NCI-H2227 (cell line): Measurements from ENCODE around the gene SLC1A6.
"Not testable (repeated sequence)": the region's sequence is repeated elsewhere in the genome, so short reads cannot be mapped to it uniquely, and the experiment has no call there.

ENCODE experiments used
- DNase-seq: peaks from one replicate; lab custom pipeline; 2025; ENCODE audit not compliant: unreplicated experiment; lab: John Stamatoyannopoulos, UW

SLC1A6 gene

DNA sequence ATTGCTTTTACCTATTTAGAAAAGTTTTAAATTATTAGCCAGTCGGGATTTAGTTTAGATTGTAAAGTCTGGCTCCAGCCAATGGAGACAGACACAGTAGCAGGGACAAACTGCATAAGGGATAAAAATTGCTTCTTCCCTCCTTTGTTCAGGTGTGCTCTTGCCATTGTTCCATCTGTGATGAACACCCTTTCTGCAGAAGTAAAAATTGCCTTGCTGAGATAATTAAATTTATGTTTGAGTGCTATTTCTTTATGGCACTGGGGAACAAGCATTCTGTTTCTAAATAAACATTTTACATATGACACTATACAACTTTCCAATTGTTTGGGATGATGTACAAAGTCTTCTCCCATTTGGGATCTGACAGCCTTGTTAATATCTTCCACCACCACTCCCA, 20.4 kb downstream of the SLC1A6 start:
- no peak for DNase-seq

DNA sequence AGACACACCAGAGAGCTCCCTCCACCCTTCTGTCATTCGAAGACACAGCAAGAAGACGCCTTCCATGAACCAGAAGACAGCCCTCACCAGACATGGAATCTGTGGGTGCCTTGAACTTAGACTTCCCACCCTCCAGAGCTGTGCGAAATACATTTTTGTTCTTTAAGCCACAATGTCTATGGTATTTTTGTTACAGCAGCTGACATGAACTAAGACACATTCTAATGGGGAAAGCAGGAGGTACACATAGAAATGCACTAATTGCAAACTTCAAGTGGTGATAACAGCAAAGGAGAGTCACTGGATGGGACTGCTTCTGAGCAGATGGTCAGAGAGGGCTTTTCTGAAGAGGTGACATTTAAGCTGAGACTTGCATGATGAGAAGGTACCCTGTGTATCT, 22.2 kb downstream of the SLC1A6 start:
- DNase-seq = no peak

DNA sequence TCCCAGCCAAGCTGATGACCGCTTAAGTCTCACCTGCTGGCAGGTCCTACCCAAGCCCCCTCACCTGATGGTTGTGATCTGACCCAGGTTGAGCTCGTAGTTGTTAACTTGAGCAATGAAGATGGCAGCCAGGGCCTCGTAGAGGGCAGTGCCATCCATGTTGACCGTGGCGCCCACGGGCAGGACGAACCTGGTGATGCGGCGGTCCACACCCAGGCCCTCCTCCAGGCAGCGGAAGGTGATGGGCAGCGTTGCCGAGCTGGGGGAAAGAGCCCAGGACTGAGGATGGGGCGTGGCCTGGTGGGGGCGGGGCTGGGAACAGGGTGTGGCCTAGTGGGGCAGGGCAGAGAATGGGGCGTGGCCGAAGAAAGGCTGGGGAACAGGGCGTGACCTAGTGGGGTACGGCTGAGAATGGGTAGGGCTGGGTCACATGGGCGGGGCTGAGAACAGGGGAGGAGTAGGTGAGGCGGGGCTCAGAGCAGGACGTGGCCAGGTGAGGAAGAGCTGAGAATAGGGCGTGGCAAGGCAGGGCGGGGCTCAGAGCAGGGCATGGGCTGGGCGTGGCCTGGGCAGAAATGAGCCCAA, 25.5 kb downstream of the SLC1A6 start:
- DNase-seq = no peak

DNA sequence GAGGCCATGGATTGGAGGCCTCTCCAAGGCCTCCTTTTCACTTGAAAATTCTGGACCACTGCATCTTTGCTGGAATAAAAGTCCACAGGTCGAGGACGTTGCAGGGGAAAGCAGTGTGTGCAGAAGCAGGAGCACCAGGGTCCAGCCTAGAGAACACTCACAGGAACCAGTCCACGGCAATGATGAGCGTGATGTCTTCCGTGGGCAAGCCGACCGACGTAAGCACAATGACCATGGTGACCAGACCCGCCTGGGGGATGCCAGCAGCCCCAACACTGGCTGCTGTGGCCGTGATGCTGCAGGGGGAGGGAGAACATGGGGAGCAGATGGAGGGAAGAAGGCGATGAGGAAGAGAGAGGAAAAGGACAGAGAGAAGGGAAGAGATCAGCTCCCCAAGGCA, 26.9 kb downstream of the SLC1A6 start:
- DNase-seq = no peak

DNA sequence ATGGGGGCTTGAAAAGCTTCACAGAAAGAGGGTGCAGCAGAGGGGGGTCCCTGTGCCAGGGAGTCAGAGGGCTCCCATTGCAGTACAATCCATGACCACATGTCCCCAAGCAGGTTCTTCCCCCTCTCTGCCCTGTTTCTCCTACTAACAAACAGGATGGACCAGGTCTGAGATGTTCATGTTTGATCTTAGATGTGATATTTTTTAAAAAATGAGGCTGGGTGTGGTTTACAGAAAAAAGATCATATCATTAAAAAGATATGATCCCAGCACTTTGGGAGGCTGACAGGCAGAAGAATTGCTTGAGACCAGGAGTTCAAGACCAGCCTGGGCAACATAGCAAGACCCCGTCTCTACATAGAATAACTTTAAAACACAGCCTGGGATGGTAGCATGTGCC, 29.2 kb downstream of the SLC1A6 start:
- DNase-seq = no peak

DNA sequence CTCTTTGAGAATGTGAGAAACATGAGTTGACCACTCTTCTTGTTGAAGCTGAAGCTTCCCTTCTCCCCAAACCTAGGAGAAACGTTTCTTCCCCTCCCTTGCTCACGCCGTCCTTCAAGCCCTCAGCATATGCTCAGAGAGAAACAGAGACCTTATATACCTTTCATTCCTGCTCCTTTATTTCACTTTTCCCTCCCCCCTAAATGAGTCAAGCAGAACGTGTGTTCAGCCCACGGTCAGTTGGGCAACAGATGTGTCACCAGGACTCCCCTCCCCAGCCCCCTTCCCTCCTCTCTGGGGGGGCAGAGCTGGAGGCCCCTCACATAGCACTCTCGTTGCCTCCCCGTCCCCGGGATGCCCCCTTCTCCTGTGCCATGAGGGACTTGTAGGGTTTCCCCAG, 29.8 kb downstream of the SLC1A6 start:
- no peak for DNase-seq

DNA sequence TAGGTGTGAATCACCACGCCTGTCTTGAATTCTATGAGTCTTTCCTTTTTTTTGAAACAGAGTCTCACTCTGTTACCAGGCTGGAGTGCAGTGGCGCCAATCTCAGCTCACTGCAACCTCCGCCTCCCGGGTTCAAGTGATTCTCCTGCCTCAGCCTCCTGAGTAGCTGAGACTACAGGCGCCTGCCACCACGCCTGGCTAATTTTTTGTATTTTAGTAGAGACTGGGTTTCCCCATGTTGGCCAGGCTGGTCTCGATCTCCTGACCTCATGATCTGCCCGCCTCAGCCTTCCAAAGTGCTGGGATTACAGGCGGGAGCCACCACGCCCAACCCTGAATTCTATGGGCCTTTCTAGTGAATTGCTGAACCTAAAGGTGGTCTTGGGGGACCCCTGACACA, 30.3 kb downstream of the SLC1A6 start:
- not testable (repeated sequence) for DNase-seq

- no peak for DNase-seq
These were observed 35.2 kb downstream of the SLC1A6 start for GRCh38 chr19:14944456-14944855.

DNA sequence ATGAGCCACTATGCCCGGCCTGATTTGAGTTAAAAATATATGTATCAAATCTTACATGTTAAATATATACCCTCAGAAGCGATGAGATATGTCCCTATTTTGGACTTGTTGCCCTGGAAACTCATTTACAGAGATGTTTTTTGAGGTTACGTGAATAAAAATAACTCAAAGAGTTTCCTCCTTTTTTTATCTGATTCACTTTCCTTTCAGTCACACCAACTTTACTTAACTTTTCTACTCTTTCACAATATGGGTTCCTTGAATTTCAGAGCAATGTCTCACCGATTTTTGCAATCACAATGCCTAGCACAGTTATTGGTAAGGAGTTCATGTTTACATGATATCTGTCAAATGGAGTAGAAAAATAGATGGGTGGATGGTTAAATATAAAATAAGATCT, 36.1 kb downstream of the SLC1A6 start:
- no peak for DNase-seq

DNA sequence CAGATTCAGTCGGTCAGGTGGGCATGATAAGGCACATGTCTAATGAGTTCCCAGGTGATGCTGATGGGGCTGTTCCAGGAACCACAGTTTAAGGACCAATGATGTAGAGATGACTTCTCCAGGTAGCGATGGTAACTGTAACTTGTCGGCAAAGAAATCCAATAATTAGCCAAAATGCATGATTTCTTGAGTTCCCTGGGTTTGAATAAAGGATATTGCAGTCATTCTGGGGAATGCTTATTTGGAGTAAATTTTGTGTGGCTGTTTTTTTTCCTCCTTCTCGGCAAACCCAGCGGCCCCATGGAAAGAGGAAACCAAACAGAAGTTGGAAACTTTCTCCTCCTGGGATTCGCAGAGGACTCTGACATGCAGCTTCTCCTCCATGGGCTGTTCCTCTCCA, 38.5 kb downstream of the SLC1A6 start, which contains the start of gene OR7C2:
Gene OR7C2, plus strand, starts transcription at position 301 of the 400 bp plus-strand sequence. Its CDS starts 0 bp downstream, at position 301.
- DNase-seq = no peak

- DNase-seq = no peak
These were observed 39.4 kb downstream of the SLC1A6 start for GRCh38 chr19:14940266-14940665.

GRCh38 chr19:14933506-14933905, 46.2 kb downstream of the SLC1A6 start:
- DNase-seq = no peak

DNA sequence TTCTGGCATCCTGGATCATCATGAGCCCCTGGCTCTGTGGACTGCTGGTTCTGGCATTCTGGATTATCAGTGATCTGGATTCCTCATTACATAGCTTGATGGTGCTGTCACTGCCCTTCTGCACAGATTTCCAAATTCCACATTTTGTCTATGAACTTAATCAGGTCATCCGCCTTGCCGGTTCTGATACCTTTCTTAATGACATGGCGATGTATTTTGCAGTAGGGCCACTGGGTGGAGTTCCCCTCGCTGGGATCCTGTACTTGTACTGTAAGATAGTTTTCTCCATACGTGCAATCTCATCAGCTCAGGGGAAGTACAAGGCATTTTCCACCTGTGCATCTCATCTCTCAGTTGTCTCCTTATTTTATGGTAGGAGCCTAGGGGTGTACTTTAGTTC, 62.8 kb downstream of the SLC1A6 start:
- DNase-seq = no peak

DNA sequence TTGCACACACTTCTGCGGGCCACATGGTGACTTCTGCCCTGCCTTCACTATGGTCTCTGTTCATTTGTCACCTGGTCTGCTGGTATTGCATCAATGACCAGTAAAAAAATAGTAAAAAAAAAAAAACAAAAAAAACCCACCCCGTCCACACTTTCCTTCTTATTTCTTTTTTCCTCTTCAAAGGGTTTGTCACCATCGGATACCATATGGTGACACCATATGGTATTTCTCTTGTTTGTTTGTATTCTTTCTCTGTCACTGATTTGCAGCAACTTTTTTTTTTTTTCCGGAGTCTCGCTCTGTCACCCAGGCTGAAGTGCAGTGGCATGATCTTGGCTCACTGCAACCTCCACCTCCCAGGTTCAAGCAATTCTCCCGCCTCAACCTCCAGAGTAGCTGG, 64.5 kb downstream of the SLC1A6 start:
- no peak for DNase-seq

- DNase-seq = no peak
These were observed 73.0 kb downstream of the SLC1A6 start for GRCh38 chr19:14906711-14907110.

GRCh38 chr19:14901675-14902260, 77.9 kb downstream of the SLC1A6 start:
- no peak for DNase-seq
